ENCODE measurements around the gene ARL17B. TPM values are rescaled to one million over a fixed set of nuclear protein-coding genes. Genes with fewer than 3 reads are reported as not detected.
"Not testable (repeated sequence)": the region's sequence is repeated elsewhere in the genome, so short reads cannot be mapped to it uniquely, and the experiment has no call there.

Gene ARL17B
- total and polyA plus RNA-seq, 8 donors: 11.9 to 32.1 (median 20.8) TPM

- ATAC-seq: not testable (repeated sequence)
Observed at GRCh38 chr17:46231359-46231758, 130.2 kb downstream of the ARL17B start.

GRCh38 chr17:46225274-46225794 lies 136.2 kb downstream of the ARL17B start:
- H3K27me3 ChIP-seq; H3K4me1 ChIP-seq; H3K27ac ChIP-seq; H3K36me3 ChIP-seq; intact Hi-C loops (cut with DNase I); H3K9me3 ChIP-seq: not testable (repeated sequence)
- ATAC-seq (peak; percentile 100), DNase-seq (peak; percentile 87 to 94 (median 93))
- H3K4me3 ChIP-seq: peak overlapping the region; percentile 45 to 48

More at GRCh38 chr17:46231359-46231758, 130.2 kb downstream of the ARL17B start:
- H3K9me3 ChIP-seq; H3K36me3 ChIP-seq; H3K27ac ChIP-seq; intact Hi-C loops (cut with DNase I); H3K4me3 ChIP-seq; H3K27me3 ChIP-seq; DNase-seq; H3K4me1 ChIP-seq: not testable (repeated sequence)

GRCh38 chr17:46224864-46225263 lies 136.7 kb downstream of the ARL17B start:
- H3K4me3 ChIP-seq: peak overlapping the region; percentile 45 to 48
- H3K27ac ChIP-seq; H3K9me3 ChIP-seq; H3K36me3 ChIP-seq; H3K4me1 ChIP-seq; intact Hi-C loops (cut with DNase I); H3K27me3 ChIP-seq: not testable (repeated sequence)
- DNase-seq (peak in 2 of 4 donors; percentile 54 to 79), ATAC-seq (peak; percentile 54)

Other genes starting within 250 kb of the ARL17B start
- gene KANSL1, start 168.3 kb downstream of the ARL17B start, total RNA-seq: 10 to 100 TPM; 65.9 to 67.8 TPM
- 100 to 1,000 TPM in 2 of 6 donors, 10 to 100 TPM in 4; 74.2 to 129 (median 86.8) TPM for gene KANSL1, start 168.3 kb downstream of the ARL17B start, polyA plus RNA-seq (ENCODE audit: insufficient read length in 6 of 6)
- 1 to 10 TPM; 1.7 to 3.2 TPM for gene LRRC37A, start 66.6 kb downstream of the ARL17B start, total RNA-seq
- gene LRRC37A, start 66.6 kb downstream of the ARL17B start, polyA plus RNA-seq (ENCODE audit: insufficient read length in 6 of 6): 10 to 100 TPM in 2 of 6 donors, 1 to 10 TPM in 4; 4.9 to 10.6 (median 7.4) TPM
- gene LRRC37A2, start 150.7 kb upstream of the ARL17B start, total RNA-seq: 10 to 100 TPM in 1 of 2 donors, 1 to 10 TPM in 1; 6.9 to 12.4 TPM
- gene LRRC37A2, start 150.7 kb upstream of the ARL17B start, polyA plus RNA-seq (ENCODE audit: insufficient read length in 6 of 6): 10 to 100 TPM; 41.6 to 78.2 (median 51.2) TPM
- 10 to 100 TPM; 20.8 to 27.7 TPM for gene ARL17A, start 217.9 kb upstream of the ARL17B start, total RNA-seq
- gene ARL17A, start 217.9 kb upstream of the ARL17B start, polyA plus RNA-seq (ENCODE audit: insufficient read length in 6 of 6): 10 to 100 TPM; 37.6 to 59.8 (median 48.8) TPM
- gene NSF, start 228.9 kb upstream of the ARL17B start, total RNA-seq: 10 to 100 TPM; 49.6 to 61.8 TPM
- gene NSF, start 228.9 kb upstream of the ARL17B start, polyA plus RNA-seq (ENCODE audit: insufficient read length in 6 of 6): 10 to 100 TPM; 26.9 to 37.4 (median 31.2) TPM

Measured in left lung (tissue), 10 donors.